Lower lobe of right lung (tissue), 2 donors: ENCODE results near the gene TRAPPC14. TPM values are rescaled to one million over a fixed set of nuclear protein-coding genes. Genes with fewer than 3 reads are reported as not detected.
"Not testable (repeated sequence)": the region's sequence is repeated elsewhere in the genome, so short reads cannot be mapped to it uniquely, and the experiment has no call there.

Source experiments
- ATAC-seq, 2 donors: fragments of 200-7000 bp; cut with Tn5 transposase; one replicate each; pipeline ENCODE4 v1.9.1; 2020 to 2022; ENCODE audit warnings: mild to moderate bottlenecking in 2 of 2, moderate library complexity in 2 of 2
- DNase-seq: peaks from one replicate; pipeline ENCODE4 v3.0.0-alpha.2; 2020
- H3K27ac ChIP-seq: fragments of 200-600 bp; one replicate; pipeline ENCODE4 v1.8.0; 2022
- H3K27me3 ChIP-seq: fragments of 200-600 bp; one replicate; pipeline ENCODE4 v1.8.0; 2022; ENCODE audit warnings: low read depth
- H3K36me3 ChIP-seq: fragments of 200-600 bp; one replicate; pipeline ENCODE4 v1.8.0; 2022; ENCODE audit warnings: mild to moderate bottlenecking
- H3K4me1 ChIP-seq: fragments of 200-600 bp; one replicate; pipeline ENCODE4 v1.8.0; 2022
- H3K4me3 ChIP-seq: fragments of 200-600 bp; one replicate; pipeline ENCODE4 v1.8.0; 2022; ENCODE audit warnings: mild to moderate bottlenecking
- H3K9me3 ChIP-seq: fragments of 200-600 bp; one replicate; pipeline ENCODE4 v1.8.0; 2022
- intact Hi-C: fragments of 100-400 bp; cut with DNase I; formaldehyde crosslinking; loops from one replicate; pipeline ENCODE4 v1.11.0; 2022
- total RNA-seq: library from RNA; stranded (reverse); fragmentation: NEBNext Ultra II Directional; extraction: Animal tissue kit (Norgen Biotek cat#: 25700); gene quantifications from one replicate; pipeline ENCODE4 v1.2.1, GENCODE V29; 2021
- TF ChIP-seq, protein P1 (sequence below): fragments of 200-600 bp; IDR thresholded peaks from one replicate; pipeline ENCODE4 v1.8.0; 2022; ENCODE audit warnings: antibody characterized with exemption, mild to moderate bottlenecking
- donor health status: DM: no; HTN: yes; CAD: no; lungs with severe emphysema.

TRAPPC14 gene
- total RNA-seq, 1 donor from 2014 or later = 24.3 TPM

DNA sequence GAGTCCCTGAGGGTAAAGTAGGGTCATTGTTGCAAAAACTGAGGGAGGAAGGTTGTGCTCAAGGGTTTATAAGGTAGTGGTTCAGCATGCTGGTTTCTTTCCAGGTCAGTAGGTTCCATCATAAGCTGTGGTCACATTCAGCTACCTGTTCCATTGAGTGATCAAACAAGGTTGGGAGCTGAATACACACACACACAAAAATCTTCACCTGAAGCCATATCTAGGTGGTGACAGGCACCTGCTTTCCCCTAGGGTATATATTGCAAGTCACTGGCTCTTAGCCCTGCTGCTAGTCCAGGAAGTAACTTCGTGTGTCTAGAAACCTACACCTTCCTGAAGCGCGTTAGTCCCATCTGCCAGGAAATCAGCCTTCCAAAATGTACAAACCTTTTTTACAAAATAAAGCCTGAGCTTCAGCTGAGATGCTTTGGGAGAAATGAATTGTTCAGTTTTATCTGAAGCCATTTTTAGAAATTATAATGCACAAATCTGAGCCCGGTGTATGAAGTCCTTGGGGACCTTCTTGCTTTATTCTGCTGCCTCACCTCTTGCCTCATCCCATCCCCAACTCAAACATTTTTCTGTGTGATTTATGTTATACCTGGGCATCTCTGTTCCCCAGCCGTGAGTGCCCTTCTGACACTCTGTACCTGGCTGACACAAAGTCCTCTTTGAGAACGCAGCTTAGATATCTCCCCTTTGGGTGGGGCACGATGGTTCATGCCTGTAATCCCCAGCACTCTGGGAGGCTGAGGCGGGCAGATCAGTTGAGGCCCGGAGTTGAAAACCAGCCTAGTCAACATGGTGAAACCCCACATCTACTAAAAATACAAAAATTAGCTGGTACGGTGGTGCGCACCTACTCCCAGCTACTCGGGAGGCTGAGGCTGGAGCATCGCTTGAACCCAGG is 20.4 kb downstream of the TRAPPC14 start:
- Histone ChIP-seq H3K4me1 (no peaks in the 10 kb centered on the region), H3K27ac (no peak overlapping the region), H3K27me3 (no peaks in the 10 kb centered on the region), H3K4me3 (no peak overlapping the region), H3K36me3 (no peaks in the 10 kb centered on the region), H3K9me3 (no peaks in the 10 kb centered on the region)
- DNase-seq (no peak), ATAC-seq (no peak)
- TF ChIP-seq, protein P1, sequence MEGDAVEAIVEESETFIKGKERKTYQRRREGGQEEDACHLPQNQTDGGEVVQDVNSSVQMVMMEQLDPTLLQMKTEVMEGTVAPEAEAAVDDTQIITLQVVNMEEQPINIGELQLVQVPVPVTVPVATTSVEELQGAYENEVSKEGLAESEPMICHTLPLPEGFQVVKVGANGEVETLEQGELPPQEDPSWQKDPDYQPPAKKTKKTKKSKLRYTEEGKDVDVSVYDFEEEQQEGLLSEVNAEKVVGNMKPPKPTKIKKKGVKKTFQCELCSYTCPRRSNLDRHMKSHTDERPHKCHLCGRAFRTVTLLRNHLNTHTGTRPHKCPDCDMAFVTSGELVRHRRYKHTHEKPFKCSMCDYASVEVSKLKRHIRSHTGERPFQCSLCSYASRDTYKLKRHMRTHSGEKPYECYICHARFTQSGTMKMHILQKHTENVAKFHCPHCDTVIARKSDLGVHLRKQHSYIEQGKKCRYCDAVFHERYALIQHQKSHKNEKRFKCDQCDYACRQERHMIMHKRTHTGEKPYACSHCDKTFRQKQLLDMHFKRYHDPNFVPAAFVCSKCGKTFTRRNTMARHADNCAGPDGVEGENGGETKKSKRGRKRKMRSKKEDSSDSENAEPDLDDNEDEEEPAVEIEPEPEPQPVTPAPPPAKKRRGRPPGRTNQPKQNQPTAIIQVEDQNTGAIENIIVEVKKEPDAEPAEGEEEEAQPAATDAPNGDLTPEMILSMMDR = no peak
- intact Hi-C loops = no loop called here

DNA sequence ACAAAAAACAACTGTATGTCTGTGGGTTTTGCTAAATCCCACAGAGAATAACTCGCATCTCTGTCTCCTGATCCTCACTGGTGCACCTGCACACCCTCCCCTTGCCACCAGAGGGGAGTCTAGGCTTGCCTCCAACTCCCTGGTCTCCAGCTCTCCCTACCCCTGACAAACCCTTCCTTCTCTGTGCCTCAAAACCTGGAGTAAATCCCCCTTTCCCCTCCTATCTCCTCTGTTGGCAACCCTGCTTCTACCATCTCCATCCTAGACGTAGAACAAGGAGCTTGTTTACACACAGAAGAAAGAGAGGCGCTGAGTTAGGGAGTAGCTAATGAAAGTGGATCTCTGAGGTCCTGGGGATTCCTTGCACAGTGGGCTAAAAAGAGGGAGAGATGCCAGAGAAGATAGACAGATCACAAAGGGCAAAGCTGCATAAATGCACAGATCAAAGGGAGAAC is 25.8 kb downstream of the TRAPPC14 start:
- peak; percentile 79 to 81 for ATAC-seq
- no peak overlapping the region for H3K27ac ChIP-seq

DNA sequence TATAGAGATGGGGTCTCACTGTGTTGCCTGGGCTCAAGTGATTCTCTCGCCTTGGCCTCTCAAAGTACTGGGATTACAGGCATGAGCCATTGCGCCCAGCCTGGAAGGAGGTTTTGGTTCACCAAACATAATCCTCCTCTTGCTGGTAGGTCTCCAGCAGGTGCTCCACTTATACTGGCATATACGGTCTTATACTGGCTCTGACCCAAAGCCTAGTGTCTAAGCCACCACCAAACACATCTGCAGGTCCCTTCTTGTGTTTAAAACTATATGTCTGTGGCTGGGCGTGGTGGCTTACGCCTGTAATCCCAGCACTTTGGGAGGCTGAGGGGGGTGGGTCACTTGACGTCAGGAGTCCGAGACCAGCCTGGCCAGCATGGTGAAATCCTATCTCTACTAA is 26.4 kb downstream of the TRAPPC14 start:
- intact Hi-C loops = no loop called here
- Histone ChIP-seq H3K4me3 (no peak overlapping the region), H3K27ac (no peak overlapping the region), H3K9me3 (no peaks in the 10 kb centered on the region), H3K27me3 (no peaks in the 10 kb centered on the region), H3K4me1 (peaks cover 17% of the 10 kb centered on the region), H3K36me3 (no peaks in the 10 kb centered on the region)
- no peak for ATAC-seq
- TF ChIP-seq, protein P1 = no peak
- DNase-seq = no peak

More for the DNA sequence above, 25.8 kb downstream of the TRAPPC14 start:
- H3K27me3 ChIP-seq = no peaks in the 10 kb centered on the region
- H3K36me3 ChIP-seq = no peaks in the 10 kb centered on the region
- TF ChIP-seq, protein P1 = peak; percentile 84
- no peak overlapping the region for H3K4me3 ChIP-seq
- no peaks in the 10 kb centered on the region for H3K9me3 ChIP-seq
- intact Hi-C loops = no loop called here
- peaks cover 15% of the 10 kb centered on the region for H3K4me1 ChIP-seq
- DNase-seq = no peak

DNA sequence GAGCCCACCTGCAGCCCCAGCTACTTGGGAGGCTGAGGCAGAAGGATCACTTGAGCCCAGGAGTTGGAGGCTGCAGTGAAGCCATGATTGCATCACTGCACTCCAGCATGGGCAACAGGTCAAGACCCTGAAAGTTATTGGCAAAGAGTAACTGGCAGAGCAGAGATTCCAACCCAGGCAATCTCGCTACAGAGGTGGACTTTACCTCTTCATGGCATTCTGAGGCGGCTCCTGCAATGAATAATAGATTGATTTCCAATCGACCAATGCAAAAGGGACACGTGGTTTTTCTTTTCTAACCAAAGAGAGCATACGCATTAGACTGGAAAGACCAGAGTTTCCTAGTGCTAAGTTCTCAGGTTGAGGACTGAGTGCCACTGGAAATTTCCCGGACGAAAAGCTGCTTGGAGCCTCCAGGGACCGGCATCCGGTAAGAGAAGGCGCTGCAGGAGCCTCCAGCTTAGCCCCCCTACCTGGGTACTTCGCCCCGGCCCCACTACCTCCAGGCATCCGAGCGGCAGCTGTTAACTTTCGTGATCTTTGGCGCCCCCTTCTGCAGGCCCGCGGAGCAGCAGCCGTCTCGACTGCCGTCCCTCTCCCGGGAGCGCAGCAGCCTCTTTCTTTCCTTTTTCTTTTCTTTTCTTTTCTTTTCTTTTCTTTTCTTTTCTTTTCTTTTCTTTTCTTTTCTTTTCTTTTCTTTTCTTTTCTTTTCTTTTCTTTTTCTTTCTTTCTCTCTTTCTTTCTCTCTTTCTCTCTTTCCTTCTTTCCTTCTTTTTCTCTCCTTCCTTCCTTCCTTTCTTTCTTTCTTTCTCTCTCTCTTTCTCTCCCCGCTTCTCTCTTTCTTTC is 27.7 kb downstream of the TRAPPC14 start:
- Histone ChIP-seq H3K36me3 (no peaks in the 10 kb centered on the region), H3K4me1 (peaks cover 23% of the 10 kb centered on the region), H3K27me3 (no peaks in the 10 kb centered on the region), H3K9me3 (no peaks in the 10 kb centered on the region), H3K4me3 (no peak overlapping the region), H3K27ac (no peak overlapping the region)
- TF ChIP-seq, protein P1 = peak; percentile 87
- intact Hi-C loops = no loop called here
- ATAC-seq (no peak), DNase-seq (peak; percentile 82)

DNA sequence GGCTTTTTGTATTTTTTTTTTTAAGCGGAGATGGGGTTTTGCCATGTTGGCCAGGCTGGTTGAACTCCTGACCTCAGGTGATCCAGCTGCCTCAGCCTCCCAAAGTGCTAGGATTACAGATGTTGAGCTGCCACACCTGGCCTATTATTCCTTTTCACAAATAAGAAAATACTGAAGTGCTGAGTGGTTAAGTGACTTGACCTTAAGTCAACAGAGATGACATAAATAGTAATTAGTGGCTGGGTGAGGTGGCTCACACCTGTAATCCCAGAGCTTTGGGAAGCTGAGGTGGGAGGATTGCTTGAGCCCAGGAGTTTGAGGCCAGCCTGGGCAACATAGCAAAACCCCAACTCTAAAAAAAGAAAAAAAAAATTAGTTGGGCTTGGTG is 28.3 kb downstream of the TRAPPC14 start:
- H3K9me3 ChIP-seq, DNase-seq, intact Hi-C loops, ATAC-seq, H3K4me3 ChIP-seq, H3K36me3 ChIP-seq, H3K27ac ChIP-seq, H3K27me3 ChIP-seq: not testable (repeated sequence)
- peaks cover 29% of the 10 kb centered on the region for H3K4me1 ChIP-seq
